Activated CD8-positive, alpha-beta memory T cell treated with anti-CD3 and anti-CD28 coated beads for 1 hour (primary cell): ENCODE measurements around the gene TNFRSF11A.

ENCODE experiments used
- DNase-seq, 2 donors: peaks; one replicate each; pipeline ENCODE4 v3.0.0-alpha.2; 2020; ENCODE audit warnings: low read depth in 1 of 2; ENCODE audit errors: extremely low read depth in 1 of 2

The TNFRSF11A gene

DNA sequence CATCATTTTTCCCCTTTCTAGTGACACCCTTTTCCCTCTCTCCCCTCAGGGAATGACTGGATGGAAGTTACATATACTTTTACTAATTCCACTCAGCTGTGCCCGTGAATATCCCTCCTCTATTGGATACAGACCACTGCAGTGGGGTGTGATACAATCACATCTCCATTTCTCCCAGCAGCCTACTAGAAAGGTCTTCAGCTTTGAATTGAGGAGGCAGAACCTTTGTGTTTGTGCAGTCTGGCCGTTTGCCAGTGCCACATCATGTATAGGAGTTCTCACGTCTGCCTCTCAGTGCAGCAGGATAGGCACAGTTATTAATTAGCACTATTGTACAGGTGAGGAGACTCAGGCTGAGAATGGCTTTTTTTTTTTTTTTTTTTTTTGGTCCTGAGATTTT is 16.4 kb downstream of the TNFRSF11A start:
- DNase-seq, result no peak

GRCh38 chr18:62342884-62343283 is 17.8 kb downstream of the TNFRSF11A start:
- no peak for DNase-seq

DNA sequence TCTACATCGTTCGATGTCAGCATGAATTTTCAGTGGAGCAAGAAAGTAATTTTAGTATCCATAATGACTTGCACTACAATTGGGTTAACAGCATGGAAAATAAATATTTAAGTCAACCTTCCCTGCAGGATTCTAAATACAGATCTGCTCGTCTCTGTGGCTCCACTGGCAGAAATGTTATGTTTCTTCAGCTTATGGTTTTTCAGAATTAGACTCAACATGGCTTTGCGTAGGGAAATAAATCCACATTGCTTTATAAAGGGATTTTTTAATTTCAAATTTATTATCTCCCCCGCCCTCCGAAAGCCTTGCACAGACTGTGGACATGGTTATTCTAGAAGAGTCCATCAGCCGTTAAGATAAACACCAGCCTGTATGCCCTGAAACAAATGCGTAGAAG is 18.2 kb downstream of the TNFRSF11A start:
- no peak for DNase-seq

GRCh38 chr18:62345909-62346308 is 20.8 kb downstream of the TNFRSF11A start:
- no peak for DNase-seq

- DNase-seq, result no peak
Observed at GRCh38 chr18:62346333-62347088, 21.4 kb downstream of the TNFRSF11A start.

- DNase-seq, result no peak
Observed at GRCh38 chr18:62347089-62347506, 22.0 kb downstream of the TNFRSF11A start.

DNA sequence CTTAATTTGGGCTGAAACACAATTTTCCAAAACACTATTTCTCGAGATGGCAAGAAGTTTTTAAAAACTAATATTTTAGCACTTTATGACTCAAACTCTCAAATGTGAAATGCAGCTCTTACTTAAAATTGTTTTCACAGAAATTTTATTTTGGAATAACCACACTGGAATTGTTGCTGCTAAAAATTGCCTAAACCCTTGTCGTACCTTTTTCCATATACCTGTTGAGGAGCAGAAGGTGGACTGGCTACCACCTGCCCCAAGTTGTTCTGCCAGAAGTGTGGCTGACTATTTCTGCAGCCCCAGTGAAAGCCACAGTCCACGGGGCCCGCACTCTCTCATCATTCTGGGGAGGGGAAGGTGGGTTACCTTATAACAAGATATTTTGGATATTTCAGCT is 23.4 kb downstream of the TNFRSF11A start:
- DNase-seq, result no peak

DNA sequence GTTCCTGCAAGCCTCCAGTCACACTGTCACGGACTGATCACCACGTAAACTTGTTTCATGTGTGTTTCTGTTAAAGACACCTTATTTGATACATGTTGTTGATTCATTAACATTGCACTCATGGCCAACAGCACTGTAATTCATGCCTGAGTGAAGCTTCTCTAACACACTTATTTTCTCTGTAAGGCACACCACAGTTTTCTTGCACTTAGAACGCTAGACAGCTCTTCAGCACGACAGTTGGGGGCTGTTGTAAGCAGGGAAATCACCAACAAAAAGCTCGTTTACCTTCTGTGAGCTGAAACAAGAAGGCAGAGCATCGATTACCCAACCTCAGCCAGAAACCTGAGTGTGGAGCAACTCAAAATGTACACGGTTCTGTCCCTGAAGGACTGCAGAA is 28.1 kb downstream of the TNFRSF11A start:
- DNase-seq, result no peak

DNA sequence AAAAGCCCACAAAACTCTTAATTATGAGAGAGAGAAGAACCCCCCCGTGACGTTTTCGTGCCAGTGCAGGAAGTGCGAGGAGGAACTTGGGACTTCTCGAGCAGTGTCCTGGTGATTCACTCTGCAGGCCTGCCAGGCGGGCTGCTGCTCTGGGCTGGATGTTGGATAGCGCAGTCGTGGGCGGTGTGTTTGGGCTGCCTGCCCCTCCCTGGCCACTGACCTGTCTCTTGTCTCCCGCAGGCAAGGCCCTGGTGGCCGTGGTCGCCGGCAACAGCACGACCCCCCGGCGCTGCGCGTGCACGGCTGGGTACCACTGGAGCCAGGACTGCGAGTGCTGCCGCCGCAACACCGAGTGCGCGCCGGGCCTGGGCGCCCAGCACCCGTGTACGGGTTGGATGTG is 29.0 kb downstream of the TNFRSF11A start:
- no peak for DNase-seq

DNA sequence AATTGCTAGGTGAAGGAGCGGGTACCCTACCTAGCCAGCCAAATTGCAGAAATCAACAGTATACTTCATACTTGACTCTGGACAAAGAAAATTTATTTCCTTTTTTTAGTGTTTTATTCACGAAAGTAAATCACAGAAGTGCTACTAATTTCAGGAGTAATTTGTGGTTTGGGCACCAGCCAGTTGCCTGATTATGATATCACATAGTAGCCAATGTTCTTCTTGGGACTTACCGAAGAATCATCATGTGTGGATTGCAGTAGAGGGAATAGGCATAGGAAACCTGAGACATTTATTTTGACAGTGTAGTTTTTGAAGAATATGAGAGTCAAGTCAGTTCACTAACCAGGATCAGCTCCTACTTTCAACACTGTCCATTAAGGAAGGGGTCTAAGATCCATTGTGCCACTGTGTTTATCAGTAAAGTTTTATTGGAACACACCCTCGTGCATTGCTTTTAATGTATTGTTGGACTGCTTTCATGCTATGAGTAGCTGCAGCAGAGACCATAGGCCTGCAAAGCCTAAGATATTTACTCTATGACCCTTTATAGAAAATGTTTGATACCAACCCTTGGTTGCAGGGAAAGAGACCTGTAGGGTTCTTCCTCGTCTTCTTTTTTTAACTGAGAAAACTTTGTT is 32.1 kb downstream of the TNFRSF11A start:
- no peak for DNase-seq

GRCh38 chr18:62360805-62361204 is 35.7 kb downstream of the TNFRSF11A start:
- no peak for DNase-seq

DNA sequence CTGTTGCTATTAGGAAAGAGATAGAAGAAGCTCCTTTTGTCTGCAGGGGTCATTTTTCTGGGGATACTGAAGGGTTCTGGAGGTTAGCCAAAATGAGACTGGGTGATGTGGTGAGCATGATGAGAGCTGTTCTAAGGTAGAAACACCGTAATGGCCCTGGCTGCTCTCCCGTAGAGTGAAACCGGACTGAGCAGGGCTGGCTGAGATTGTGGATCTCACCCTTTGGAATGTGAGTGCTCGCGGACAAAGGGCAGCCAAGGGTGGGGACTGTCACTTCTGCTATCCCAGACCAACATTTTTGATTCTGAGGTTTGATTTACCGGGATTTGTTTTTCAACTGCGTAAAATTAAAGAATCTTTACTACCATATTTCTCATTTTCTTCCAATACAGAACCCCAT is 36.2 kb downstream of the TNFRSF11A start:
- DNase-seq, result no peak

GRCh38 chr18:62364558-62364957 is 39.4 kb downstream of the TNFRSF11A start:
- no peak for DNase-seq

- no peak for DNase-seq
Observed at GRCh38 chr18:62365420-62365819, 40.3 kb downstream of the TNFRSF11A start.

GRCh38 chr18:62366992-62367391 is 41.9 kb downstream of the TNFRSF11A start:
- no peak for DNase-seq

DNA sequence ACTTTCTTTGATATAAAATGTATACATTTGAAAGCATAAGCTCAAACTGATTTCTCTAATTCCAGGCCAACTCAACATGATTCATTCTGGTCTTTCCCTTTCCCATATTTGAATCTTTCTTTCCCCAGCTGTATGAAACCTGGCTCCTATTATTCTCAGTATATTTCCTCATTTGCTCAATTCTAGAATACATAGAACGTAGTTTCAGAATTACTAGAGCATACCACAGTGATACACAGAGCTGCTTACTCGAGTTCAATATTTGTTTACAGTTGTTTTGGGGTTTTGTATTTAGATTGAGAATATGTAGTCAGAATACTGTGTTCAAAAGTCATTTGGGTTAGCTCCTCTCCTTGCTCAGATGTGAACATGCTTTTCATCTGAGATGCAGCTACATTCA is 43.0 kb downstream of the TNFRSF11A start:
- no peak for DNase-seq

GRCh38 chr18:62369129-62369644 is 44.1 kb downstream of the TNFRSF11A start:
- no peak for DNase-seq

DNA sequence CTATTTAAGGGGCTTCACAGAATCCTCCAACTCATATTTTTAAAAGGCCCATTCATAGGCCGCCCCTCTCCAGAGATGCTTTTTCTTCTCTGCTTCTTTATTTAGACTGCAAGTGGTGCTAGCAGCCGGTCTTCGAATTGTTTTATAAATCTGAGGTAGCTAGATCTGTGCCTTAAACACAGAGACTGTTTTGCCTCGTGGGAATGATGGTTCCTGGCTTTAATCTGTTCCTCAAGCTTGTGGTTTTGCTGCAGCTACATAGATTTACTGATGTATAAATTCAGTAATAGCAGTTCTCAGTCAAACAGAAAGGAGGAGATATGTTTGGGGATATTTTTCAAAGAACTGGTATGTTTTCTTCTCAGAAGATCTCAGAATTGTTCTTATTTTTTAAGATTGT is 45.3 kb downstream of the TNFRSF11A start:
- DNase-seq, result no peak

GRCh38 chr18:62371436-62371835 is 46.3 kb downstream of the TNFRSF11A start:
- no peak for DNase-seq

GRCh38 chr18:62372156-62372555 is 47.0 kb downstream of the TNFRSF11A start:
- no peak for DNase-seq

DNA sequence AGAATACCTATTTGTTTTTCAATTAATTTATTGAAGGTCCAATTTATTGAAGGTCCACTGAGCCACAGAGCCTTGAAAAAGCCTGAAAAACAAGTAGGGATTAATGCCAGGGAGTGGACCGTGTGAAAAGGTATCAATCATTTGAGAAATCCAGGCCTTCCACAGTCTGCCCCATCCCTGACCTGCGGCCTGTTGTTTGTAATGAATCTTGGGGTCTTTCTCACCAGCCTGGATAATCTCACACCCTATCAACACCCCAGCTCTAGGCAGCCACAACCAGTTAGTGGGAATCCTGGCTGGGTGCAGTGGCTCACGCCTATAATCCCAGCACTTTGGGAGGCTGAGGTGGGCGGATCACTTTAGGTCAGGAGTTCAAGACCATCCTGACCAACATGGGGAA is 47.8 kb downstream of the TNFRSF11A start:
- DNase-seq, result no peak

- DNase-seq, result no peak
Observed at GRCh38 chr18:62374410-62374965, 49.4 kb downstream of the TNFRSF11A start.
